Uterus (tissue), 4 donors: ENCODE measurements around the gene PNMA8A. TPM values are rescaled to one million over a fixed set of nuclear protein-coding genes. Genes with fewer than 3 reads are reported as not detected.
"Not testable (repeated sequence)": the region's sequence is repeated elsewhere in the genome, so short reads cannot be mapped to it uniquely, and the experiment has no call there.

ENCODE experiments used
- DNase-seq, 2 donors: peaks; one replicate each; pipeline ENCODE4 v3.0.0-alpha.2; 2019 to 2020
- H3K27ac ChIP-seq, 2 donors: fragments of 200-600 bp; sonication (generic); 1 replicate in 1 of 2; 2 replicates in 1 of 2; pipeline ENCODE4 v1.5.1; 2016 to 2018
- H3K27me3 ChIP-seq, 2 donors: fragments of 200-600 bp; sonication (generic); one replicate each; pipeline ENCODE4 v1.5.1; 2018 to 2019; ENCODE audit warnings: control low read depth in 1 of 2
- H3K36me3 ChIP-seq, 2 donors: fragments of 200-600 bp; sonication (generic); one replicate each; pipeline ENCODE4 v1.5.1; 2019; ENCODE audit warnings: control low read depth in 1 of 2
- H3K4me1 ChIP-seq, 2 donors: fragments of 200-600 bp; sonication (generic); one replicate each; pipeline ENCODE4 v1.5.1; 2018 to 2019; ENCODE audit warnings: control low read depth in 1 of 2
- H3K4me3 ChIP-seq, 2 donors: fragments of 200-600 bp; sonication (generic); 1 replicate in 1 of 2; 2 replicates in 1 of 2; pipeline ENCODE4 v1.5.1; 2018 to 2019; ENCODE audit warnings: mild to moderate bottlenecking in 1 of 2
- H3K9me3 ChIP-seq, 2 donors: fragments of 200-600 bp; sonication (generic); one replicate each; pipeline ENCODE4 v1.5.1; 2019; ENCODE audit warnings: control low read depth in 1 of 2
- CTCF ChIP-seq, 4 experiments: fragments of 200-600 bp in 2 of 4; fragments of 450-650 bp in 2 of 4; sonication (generic) in 2 of 4; IDR thresholded peaks; one replicate each; pipeline ENCODE4 v1.5.1; 2016 to 2019; ENCODE audit warnings: antibody characterized with exemption in 4 of 4, mild to moderate bottlenecking in 2 of 4, moderate library complexity in 1 of 4
- POLR2A ChIP-seq, 2 donors: fragments of 450-650 bp; IDR thresholded peaks; one replicate each; pipeline ENCODE4 v1.6.1; 2016; ENCODE audit warnings: antibody characterized with exemption in 2 of 2, mild to moderate bottlenecking in 1 of 2, moderate library complexity in 1 of 2
- intact Hi-C: fragments of 100-400 bp; cut with DNase I; formaldehyde crosslinking; loops from one replicate; pipeline ENCODE4 v1.15.1; 2023; ENCODE audit warnings: low total_unique reads
- total RNA-seq, 4 donors: library from RNA; depleted of rRNA in 3 of 4; stranded (reverse); fragments of >200 nt in 3 of 4; gene quantifications; one replicate each; pipeline versions ENCODE4 v1.1.0 to v1.2.4, GENCODE V29; 2014 to 2023
- donor health status: DM: yes; HTN: yes; CAD: no.

PNMA8A gene
- total RNA-seq, 4 donors from 2014 or later, result 8.7 to 69.7 (median 16.1) TPM

GRCh38 chr19:46442808-46443450 is 28.4 kb downstream of the PNMA8A start:
- peak; percentile 49 to 59 for DNase-seq
- TF ChIP-seq CTCF (IDR thresholded peaks at IDR 0.05) (no peak), POLR2A (IDR thresholded peaks at IDR 0.05) (no peak)
- intact Hi-C loops, result no loop called here

GRCh38 chr19:46441866-46442265 is 29.5 kb downstream of the PNMA8A start:
- peaks cover 0 to 6% of the 10 kb centered on the region in 2 donors for H3K4me1 ChIP-seq
- intact Hi-C loops, result no loop called here

More at GRCh38 chr19:46442808-46443450, 28.4 kb downstream of the PNMA8A start:
- Histone ChIP-seq H3K9me3 (no peaks in the 10 kb centered on the region), H3K36me3 (no peaks in the 10 kb centered on the region), H3K4me3 (no peak overlapping the region), H3K4me1 (peaks cover 0 to 6% of the 10 kb centered on the region in 2 donors), H3K27me3 (no peaks in the 10 kb centered on the region), H3K27ac (peak overlapping the region; percentile 56 to 61)

GRCh38 chr19:46435689-46436088 is 35.7 kb downstream of the PNMA8A start:
- H3K27ac ChIP-seq, H3K4me1 ChIP-seq, H3K4me3 ChIP-seq, intact Hi-C loops, H3K9me3 ChIP-seq, DNase-seq, H3K36me3 ChIP-seq, H3K27me3 ChIP-seq: not testable (repeated sequence)

More at GRCh38 chr19:46441866-46442265, 29.5 kb downstream of the PNMA8A start:
- H3K9me3 ChIP-seq, result no peaks in the 10 kb centered on the region
- no peak for DNase-seq
- no peak overlapping the region for H3K4me3 ChIP-seq
- H3K27me3 ChIP-seq, result no peaks in the 10 kb centered on the region
- H3K27ac ChIP-seq, result peak overlapping the region; percentile 56 to 61
- TF ChIP-seq CTCF (IDR thresholded peaks at IDR 0.05) (no peak), POLR2A (IDR thresholded peaks at IDR 0.05) (no peak)
- H3K36me3 ChIP-seq, result no peaks in the 10 kb centered on the region

- TF ChIP-seq POLR2A (IDR thresholded peaks at IDR 0.05) (no peak), CTCF (IDR thresholded peaks at IDR 0.05) (no peak)
- Histone ChIP-seq H3K36me3 (no peaks in the 10 kb centered on the region), H3K4me1 (no peaks in the 10 kb centered on the region), H3K4me3 (no peak overlapping the region), H3K9me3 (no peaks in the 10 kb centered on the region), H3K27ac (no peak overlapping the region), H3K27me3 (no peaks in the 10 kb centered on the region)
- DNase-seq, result no peak
- intact Hi-C loops, result no loop called here
These were observed 36.4 kb downstream of the PNMA8A start for GRCh38 chr19:46435009-46435408.

- H3K4me1 ChIP-seq, H3K27me3 ChIP-seq, intact Hi-C loops, H3K36me3 ChIP-seq, H3K4me3 ChIP-seq, H3K27ac ChIP-seq, H3K9me3 ChIP-seq, DNase-seq: not testable (repeated sequence)
These were observed 37.9 kb downstream of the PNMA8A start for GRCh38 chr19:46433470-46433869.

GRCh38 chr19:46431824-46432223 is 39.5 kb downstream of the PNMA8A start:
- no peak for TF ChIP-seq CTCF (IDR thresholded peaks at IDR 0.05)
- Histone ChIP-seq H3K27me3 (no peaks in the 10 kb centered on the region), H3K27ac (no peak overlapping the region), H3K36me3 (no peaks in the 10 kb centered on the region), H3K9me3 (no peaks in the 10 kb centered on the region), H3K4me3 (no peak overlapping the region), H3K4me1 (no peaks in the 10 kb centered on the region)
- intact Hi-C loops, result no loop called here
- DNase-seq, result no peak
